Mononuclear cell (primary cell): ENCODE data around the gene ZNF497. TPM values are rescaled to one million over a fixed set of nuclear protein-coding genes. Genes with fewer than 3 reads are reported as not detected.

ENCODE experiments used
- H3K27me3 ChIP-seq: 2 replicates; pipeline ENCODE4 v1.6.0; 2011; ENCODE audit warnings: low read length, control low read depth; ENCODE audit not compliant: insufficient read depth
- H3K4me1 ChIP-seq: 2 replicates; pipeline ENCODE4 v1.5.1; 2011; ENCODE audit warnings: mild to moderate bottlenecking, low read length, control low read depth; ENCODE audit not compliant: insufficient read depth
- H3K4me3 ChIP-seq: 2 replicates; pipeline ENCODE4 v1.5.1; 2011; ENCODE audit warnings: mild to moderate bottlenecking, low read length, moderate library complexity
- H3K9me3 ChIP-seq: 2 replicates; pipeline ENCODE4 v1.5.1; 2011; ENCODE audit warnings: low read depth, mild to moderate bottlenecking, control low read depth, low read length
- total RNA-seq: library from RNA; depleted of rRNA; stranded (reverse); fragments of >200 nt; gene quantifications from one replicate; pipeline ENCODE4 v1.2.3, GENCODE V29; 2012

The ZNF497 gene
- total RNA-seq, 1 donor, result 0.31 TPM

DNA sequence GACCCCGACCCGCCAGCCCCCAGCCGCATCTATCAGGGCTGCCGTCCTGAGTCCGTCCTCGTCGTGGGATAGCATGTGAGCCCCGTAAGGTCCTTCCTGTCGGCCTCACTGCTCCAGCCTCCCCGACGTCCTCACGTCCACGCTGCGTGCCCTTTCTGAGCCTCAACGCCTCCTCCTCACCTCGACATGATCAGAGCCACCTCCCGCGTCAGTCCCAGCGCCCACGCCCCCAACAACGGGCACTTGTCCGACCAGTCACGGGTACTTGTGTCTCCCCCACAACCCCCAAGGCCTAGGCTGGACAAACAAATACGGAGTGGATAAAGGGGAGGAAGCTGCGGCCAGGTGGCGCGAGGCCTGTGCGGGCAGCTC is 665 bp downstream of the ZNF497 start:
- Histone ChIP-seq H3K9me3 (no peaks in the 10 kb centered on the region), H3K4me1 (peaks cover 31% of the 10 kb centered on the region), H3K27me3 (peaks cover 2% of the 10 kb centered on the region), H3K4me3 (peak overlapping the region; percentile 73)

GRCh38 chr19:58357481-58358145 is 4.9 kb downstream of the ZNF497 start:
- no peak overlapping the region for H3K4me3 ChIP-seq
- peaks cover 7% of the 10 kb centered on the region for H3K27me3 ChIP-seq
- no peaks in the 10 kb centered on the region for H3K9me3 ChIP-seq
- peaks cover 24% of the 10 kb centered on the region for H3K4me1 ChIP-seq

DNA sequence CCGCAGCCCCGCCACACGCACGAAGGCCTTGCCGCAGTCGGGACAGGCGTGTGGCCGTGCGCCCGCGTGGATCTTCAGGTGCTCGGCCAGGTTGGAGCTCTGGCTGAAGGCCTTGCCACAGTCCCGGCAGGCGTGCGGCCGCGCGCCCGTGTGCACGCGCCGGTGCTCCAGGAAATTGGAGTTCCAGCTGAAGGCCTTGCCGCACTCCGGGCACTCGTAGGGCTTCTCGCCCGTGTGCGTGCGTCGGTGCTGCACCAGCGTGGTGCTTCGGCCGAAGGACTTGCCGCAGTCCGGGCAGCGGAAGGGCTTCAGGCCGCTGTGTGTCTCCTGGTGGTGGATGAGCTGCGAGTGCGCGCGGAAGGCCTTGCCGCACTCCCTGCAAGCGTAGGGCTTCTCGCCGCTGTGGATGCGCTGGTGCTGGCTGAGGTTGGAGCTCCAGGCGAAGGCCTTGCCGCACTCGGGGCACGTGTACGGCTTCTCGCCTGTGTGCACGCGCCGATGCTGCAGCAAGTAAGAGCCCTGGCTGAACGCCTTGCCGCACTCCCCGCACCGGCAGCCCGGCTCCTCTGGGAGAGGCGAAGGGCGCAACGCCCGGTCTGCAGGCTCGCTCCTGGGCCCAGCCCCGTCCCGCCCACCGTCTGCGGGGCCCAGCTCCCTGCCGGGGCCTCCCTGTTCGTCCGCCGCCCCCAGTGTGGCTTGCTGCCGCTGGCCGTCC is 5.6 kb downstream of the ZNF497 start:
- H3K4me3 ChIP-seq, result peak overlapping the region; percentile 16

GRCh38 chr19:58355908-58356765 is 6.4 kb downstream of the ZNF497 start:
- Histone ChIP-seq H3K4me3 (peak overlapping the region; percentile 16), H3K27me3 (peaks cover 7% of the 10 kb centered on the region), H3K9me3 (no peaks in the 10 kb centered on the region), H3K4me1 (peaks cover 17% of the 10 kb centered on the region)

More for the DNA sequence above, 5.6 kb downstream of the ZNF497 start:
- H3K4me1 ChIP-seq, result peaks cover 21% of the 10 kb centered on the region
- no peaks in the 10 kb centered on the region for H3K9me3 ChIP-seq
- peaks cover 7% of the 10 kb centered on the region for H3K27me3 ChIP-seq

DNA sequence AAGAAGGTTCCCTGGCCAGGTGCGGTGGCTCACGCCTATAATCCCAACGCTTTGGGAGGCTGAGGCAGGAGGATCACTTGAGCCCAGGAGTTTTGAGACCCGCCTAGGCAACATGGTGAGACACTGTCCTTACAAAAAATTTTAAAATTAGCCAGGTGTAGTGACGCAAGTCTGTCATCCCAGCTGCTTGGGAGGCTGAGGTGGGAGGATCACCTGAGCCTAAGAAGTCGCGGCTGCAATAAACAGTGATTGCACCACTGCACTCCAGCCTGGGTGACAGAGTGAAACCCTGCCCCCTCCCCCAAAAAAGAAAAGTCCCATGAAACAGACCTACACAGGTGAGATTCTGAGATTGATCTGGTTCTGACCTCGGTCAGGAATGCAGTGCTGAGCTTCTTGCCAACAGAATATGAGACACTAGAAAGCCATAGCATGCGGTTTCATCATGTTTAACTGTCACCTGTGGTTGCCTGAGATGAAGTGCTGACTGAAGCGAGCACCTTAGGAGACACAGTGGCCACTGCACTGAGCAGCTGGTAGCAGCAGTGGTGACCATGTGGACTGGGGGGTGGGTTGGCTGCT is 7.2 kb downstream of the ZNF497 start:
- H3K4me3 ChIP-seq, result no peak overlapping the region
- no peaks in the 10 kb centered on the region for H3K9me3 ChIP-seq
- peaks cover 17% of the 10 kb centered on the region for H3K4me1 ChIP-seq
- peaks cover 7% of the 10 kb centered on the region for H3K27me3 ChIP-seq

DNA sequence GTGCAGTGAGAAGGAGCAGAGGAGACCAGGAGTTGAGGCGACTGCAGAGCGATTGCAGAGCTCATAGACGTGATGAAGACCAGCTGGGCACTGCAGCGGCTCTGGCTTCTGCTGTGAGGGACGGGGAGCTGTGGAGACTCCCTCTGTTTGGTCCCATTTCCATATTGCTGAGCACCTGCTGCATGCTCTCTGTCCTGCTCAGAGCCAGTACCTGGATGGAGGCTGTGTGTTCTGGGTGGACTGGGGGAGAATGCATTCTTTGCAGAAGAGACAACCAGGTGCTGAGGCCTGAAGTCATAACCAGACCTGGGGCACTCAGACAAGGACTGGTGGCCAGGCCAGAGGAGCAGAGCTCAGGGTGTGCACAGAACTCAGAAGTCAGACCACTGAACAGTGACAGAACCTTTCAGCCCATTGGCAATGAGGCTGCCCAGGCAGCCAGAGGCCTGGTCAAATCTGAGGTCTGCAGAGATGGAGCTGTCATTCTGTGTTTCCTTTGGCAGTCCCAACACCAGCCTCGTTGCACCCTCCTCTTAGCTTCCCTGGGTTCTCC is 8.0 kb downstream of the ZNF497 start:
- peaks cover 7% of the 10 kb centered on the region for H3K27me3 ChIP-seq
- peaks cover 17% of the 10 kb centered on the region for H3K4me1 ChIP-seq
- H3K4me3 ChIP-seq, result no peak overlapping the region
- H3K9me3 ChIP-seq, result no peaks in the 10 kb centered on the region

- peaks cover 22% of the 10 kb centered on the region for H3K4me1 ChIP-seq
- peaks cover 7% of the 10 kb centered on the region for H3K27me3 ChIP-seq
- no peak overlapping the region for H3K4me3 ChIP-seq
- no peaks in the 10 kb centered on the region for H3K9me3 ChIP-seq
These were observed 8.7 kb downstream of the ZNF497 start for GRCh38 chr19:58353717-58354477.

GRCh38 chr19:58352760-58353671 is 9.5 kb downstream of the ZNF497 start, which contains the start of gene A1BG:
TSS of gene A1BG (minus strand) at chr19:58353492. CDS start at chr19:58353437, 55 bp downstream.
- Histone ChIP-seq H3K4me1 (peaks cover 28% of the 10 kb centered on the region), H3K27me3 (peaks cover 7% of the 10 kb centered on the region), H3K9me3 (no peaks in the 10 kb centered on the region), H3K4me3 (no peak within 1 kb of the TSS)

DNA sequence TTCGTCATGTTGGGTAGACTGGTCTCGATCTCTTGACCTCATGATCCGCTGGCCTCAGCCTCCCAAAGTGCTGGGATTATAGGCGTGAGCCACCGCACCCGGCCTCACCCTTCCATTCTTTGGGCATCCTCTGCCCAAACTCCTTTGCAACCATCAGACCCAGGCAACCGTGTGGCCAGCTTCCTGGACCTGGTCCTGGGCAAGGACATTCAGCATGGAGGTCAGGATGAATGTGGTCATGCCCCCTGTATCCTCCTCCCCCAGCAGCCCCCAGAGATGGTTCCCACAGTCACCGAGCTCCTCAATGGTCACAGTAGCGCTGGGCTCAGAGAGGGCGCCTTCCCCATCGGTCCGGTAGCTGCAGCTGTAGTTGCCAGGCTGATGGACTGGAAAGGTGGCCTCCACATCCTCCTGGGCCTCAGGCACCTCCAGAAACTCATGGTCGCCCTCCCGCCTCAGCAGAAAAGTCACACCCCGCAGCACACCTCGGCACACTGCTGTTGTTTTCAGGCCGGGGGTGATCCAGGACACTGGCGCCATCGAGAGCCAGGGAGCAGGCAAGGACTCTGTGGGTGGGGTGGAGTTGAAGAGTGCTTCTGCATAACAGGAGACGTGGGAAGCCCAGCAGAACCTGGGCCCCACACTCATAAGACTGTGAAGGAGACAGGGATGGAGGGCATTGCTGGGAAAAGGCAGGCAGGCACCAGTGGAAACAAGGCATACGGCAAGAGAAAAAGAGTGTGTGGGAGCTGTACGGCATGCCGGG is 10.4 kb downstream of the ZNF497 start:
- peaks cover 32% of the 10 kb centered on the region for H3K4me1 ChIP-seq
- H3K9me3 ChIP-seq, result no peaks in the 10 kb centered on the region
- no peak overlapping the region for H3K4me3 ChIP-seq

GRCh38 chr19:58351558-58351878 is 11.0 kb downstream of the ZNF497 start:
- peaks cover 2% of the 10 kb centered on the region for H3K27me3 ChIP-seq
- no peak overlapping the region for H3K4me3 ChIP-seq
- no peaks in the 10 kb centered on the region for H3K9me3 ChIP-seq
- peaks cover 32% of the 10 kb centered on the region for H3K4me1 ChIP-seq

More for the DNA sequence above, 10.4 kb downstream of the ZNF497 start:
- H3K27me3 ChIP-seq, result peaks cover 7% of the 10 kb centered on the region

DNA sequence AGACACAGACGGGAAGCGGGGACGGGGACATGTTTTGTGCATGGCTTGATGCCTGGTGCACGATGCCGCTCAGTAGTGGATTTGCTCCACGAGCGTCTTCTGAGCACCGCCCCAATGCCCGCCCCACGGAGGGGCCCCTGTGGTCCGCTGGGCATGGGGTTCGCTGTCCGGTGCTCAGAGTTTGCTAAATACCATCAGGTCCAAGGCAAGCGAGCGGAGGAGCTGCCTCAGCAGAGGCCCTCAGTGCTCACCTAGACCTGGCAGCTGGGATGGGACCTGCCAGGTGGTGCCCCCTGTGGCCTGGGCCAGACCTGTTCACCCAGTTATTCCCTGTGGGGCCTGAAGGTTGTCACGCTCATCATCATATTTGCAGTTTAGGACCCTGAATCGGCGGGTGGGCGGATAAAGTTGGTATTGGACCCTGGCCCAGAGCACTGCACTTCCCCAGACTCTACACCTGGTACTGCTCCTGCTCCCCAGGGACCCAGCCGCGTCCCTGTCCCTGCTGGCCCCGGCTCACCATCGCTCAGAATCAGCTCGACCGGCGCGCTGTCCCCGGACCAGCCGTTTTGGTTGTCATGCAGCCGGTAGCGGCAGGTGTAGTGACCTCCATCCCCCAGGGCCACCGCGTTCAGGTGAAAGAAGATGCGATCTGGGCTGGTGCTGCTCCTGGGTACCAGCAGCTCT is 11.5 kb downstream of the ZNF497 start:
- H3K4me3 ChIP-seq, result no peak overlapping the region
- H3K27me3 ChIP-seq, result no peaks in the 10 kb centered on the region
- peaks cover 29% of the 10 kb centered on the region for H3K4me1 ChIP-seq
- no peaks in the 10 kb centered on the region for H3K9me3 ChIP-seq

GRCh38 chr19:58350001-58350861 is 12.3 kb downstream of the ZNF497 start:
- Histone ChIP-seq H3K9me3 (no peaks in the 10 kb centered on the region), H3K27me3 (no peaks in the 10 kb centered on the region), H3K4me3 (no peak overlapping the region), H3K4me1 (peaks cover 27% of the 10 kb centered on the region)
